HG03039 (cell line): ENCODE results near the gene MGAT4A.
"Not testable (repeated sequence)": the region's sequence is repeated elsewhere in the genome, so short reads cannot be mapped to it uniquely, and the experiment has no call there.

Experiments used
- ATAC-seq: cut with Tn5 transposase; IDR thresholded peaks from one replicate; pipeline ENCODE4 v1.9.1; 2021; ENCODE audit warnings: mild to moderate bottlenecking, moderate library complexity; ENCODE audit not compliant: unreplicated experiment

The MGAT4A gene

GRCh38 chr2:98608116-98608961 is 122.6 kb downstream of the MGAT4A start, which contains the start of the genes COA5 and UNC50:
Gene COA5, minus strand, starts transcription at chr2:98608512. Its CDS starts 107 bp downstream, at chr2:98608405.
Gene UNC50, plus strand, starts transcription at chr2:98608589. Its CDS starts 1,171 bp downstream, at chr2:98609760.
- peak; percentile 80 for ATAC-seq

- no peak for ATAC-seq
Observed at GRCh38 chr2:98607741-98608115, 123.2 kb downstream of the MGAT4A start.

DNA sequence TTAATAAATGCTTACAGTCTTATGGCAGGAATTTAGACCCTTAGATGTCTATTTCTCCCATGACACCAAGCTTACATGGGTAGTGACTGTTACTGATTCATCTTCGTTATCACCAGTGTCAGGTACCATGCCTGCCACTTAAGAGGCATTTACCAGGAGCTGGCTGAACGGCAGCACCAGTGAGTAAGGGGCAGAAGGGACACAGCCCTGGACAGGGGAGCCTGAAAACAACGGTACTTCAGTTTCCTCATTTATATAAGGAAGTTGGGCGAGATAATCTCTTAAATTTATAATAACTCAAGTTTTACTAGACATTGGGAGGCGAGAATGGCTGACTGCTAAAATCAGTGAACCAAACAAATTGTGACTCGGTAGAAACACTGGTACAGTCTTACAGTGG is 123.8 kb downstream of the MGAT4A start:
- ATAC-seq, result no peak

- ATAC-seq, result no peak
Observed at GRCh38 chr2:98606431-98606830, 124.5 kb downstream of the MGAT4A start.

- no peak for ATAC-seq
Observed at GRCh38 chr2:98605076-98605475, 125.9 kb downstream of the MGAT4A start.

GRCh38 chr2:98604547-98604946 is 126.4 kb downstream of the MGAT4A start:
- ATAC-seq, result no peak

DNA sequence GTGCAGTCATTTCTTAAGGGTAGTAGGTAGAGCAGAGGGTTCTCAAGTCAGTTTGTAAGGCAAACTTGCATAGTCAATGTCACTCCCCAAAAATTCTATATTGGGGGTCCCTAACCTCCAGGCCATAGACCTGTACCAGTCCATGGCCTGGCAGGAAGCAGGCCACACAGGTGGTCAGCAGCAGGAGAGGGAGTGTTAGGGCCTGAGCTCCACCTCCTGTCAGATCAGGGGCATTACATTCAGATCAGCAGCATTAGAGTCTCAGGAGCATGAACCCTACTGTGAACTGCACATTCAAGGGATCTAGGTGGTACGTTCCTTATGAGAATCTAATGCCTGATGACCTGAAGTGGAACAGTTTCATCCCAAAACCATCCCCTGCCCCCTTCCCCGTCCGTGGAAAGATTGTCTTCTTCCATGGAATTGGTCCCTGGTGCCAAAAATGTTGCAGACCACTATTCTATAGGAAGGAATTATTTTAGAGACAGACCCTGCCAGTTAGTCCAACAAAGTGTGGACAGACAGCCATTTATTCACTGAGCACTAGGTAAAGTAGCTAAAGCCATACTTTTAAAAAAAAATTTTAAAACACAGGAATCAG is 129.3 kb downstream of the MGAT4A start:
- peak; percentile 68 for ATAC-seq

- ATAC-seq, result no peak
Observed at GRCh38 chr2:98598781-98599428, 132.0 kb downstream of the MGAT4A start.

- ATAC-seq, result not testable (repeated sequence)
Observed at GRCh38 chr2:98594665-98595064, 136.3 kb downstream of the MGAT4A start.

- no peak for ATAC-seq
Observed at GRCh38 chr2:98592565-98592964, 138.4 kb downstream of the MGAT4A start.

DNA sequence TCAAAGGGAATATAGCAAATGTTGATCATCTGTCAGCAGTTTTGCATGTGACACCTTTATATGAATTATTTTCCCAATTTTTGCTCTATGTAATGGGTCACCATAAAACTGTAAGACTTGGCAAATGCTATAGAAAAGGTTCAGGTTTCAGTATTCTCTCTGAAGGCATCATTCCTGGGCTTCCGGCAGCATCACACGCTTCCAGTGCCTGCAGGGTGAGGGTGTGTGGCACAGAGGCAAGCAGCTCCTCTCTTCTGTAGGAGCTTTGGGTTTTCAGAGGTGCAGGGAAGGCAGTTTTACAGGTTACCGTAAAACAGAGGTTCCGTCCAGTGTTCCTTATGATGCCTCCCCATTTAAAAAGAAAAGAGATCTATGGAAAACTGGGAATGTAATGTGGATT is 141.4 kb downstream of the MGAT4A start:
- no peak for ATAC-seq

GRCh38 chr2:98588880-98589431 is 142.0 kb downstream of the MGAT4A start:
- ATAC-seq, result no peak

DNA sequence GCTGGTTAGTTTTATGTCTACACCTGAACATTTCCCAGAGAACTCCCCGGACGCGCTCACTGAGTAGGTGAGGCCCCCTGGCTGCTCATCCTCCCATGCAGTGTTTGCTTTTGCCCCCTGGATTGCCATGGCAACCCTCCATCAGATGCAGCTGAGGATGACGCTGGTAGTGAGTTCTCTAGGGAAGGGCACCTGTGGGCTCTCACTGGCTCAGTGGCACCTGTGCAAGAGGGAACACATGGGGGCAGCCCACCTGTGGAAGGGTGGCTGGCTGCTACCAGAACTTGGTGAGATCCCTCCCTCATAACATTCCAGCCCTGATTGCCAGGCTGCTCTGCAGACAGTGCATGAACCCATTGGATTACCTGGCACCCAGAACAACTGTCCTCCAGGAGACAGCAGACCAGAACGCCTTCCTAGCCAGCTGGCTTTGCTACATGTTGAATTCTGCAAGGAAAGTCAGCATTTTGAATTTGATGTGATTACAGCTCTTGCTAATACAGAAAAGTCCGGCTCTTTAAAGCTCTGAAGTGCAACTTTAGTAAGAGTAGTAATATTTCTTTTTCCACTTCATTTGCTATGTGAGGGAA is 144.3 kb downstream of the MGAT4A start:
- ATAC-seq, result no peak

DNA sequence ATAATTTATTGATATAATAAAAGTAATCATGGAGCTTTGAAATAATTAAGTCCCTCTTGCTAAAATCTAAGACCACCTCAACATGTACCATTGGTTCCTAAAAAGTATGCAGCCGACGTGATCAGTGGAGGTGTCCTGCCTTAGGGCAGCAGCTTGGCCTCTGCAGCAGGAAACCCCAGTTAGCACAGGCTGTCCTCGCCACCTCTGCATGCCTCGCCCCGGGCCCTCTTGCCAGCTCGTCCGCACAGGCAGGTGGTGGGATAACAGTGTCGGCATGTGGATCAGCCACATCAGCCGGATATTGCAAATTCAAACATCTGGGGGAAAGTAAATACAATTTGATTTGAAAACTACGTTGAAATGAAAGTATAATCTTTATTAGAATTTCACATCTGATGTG is 145.5 kb downstream of the MGAT4A start:
- ATAC-seq, result no peak

DNA sequence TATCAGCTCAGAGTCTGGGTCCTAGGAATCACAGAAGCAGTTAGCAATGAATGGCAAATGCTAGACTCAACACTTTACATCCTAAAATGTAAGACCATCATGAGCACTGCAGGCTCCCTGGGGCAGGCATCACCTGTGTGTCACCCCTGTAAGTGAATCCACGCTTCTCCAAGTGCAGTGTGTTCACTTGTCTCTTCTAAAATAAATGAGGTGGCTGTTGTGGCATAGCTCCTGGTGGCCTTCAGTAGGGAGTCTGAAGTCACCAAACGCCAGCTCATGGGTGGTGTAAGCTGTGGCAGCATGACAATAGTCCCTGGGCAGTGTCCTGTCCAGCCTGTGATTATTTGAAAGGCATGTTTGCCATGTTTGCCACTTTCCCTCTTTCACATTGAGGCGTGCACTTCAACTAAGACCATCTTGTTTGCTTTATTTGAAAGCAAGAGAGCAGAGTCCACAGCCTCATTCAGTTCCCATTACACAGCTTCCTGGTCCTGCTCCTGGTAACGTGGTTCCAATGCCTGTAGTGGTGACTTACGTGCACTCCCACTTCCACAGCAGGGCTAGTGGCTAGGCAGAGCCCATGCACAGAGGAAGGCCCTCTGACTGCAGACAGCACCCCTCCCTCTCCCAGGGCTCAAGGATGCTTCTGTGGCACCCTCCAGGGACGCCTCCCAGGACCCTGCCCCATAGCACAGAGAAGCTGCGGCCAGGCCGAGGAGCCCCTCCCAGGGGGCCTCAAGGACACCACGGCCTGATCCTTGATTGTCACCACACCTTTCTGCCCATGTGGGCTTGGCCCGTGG is 146.9 kb downstream of the MGAT4A start:
- no peak for ATAC-seq

DNA sequence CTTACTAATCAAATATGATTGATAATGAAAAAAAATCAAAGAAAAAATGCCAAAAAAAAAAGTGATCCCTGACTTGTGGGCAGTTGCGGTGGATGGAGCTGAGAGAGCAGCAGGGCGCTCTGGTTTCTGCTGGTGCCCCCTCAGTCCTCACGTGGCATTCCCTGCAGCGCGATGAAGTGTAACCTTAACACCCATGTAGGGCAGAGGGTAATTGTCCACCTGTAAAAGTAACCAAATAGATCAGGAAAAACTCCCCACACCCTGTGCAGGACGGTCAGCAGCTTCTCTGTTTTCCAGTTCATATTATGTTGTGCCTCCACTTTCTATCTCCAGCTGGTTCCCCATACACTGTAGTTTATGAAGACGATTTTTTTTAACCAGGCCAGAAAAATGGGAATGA is 147.7 kb downstream of the MGAT4A start:
- ATAC-seq, result no peak

DNA sequence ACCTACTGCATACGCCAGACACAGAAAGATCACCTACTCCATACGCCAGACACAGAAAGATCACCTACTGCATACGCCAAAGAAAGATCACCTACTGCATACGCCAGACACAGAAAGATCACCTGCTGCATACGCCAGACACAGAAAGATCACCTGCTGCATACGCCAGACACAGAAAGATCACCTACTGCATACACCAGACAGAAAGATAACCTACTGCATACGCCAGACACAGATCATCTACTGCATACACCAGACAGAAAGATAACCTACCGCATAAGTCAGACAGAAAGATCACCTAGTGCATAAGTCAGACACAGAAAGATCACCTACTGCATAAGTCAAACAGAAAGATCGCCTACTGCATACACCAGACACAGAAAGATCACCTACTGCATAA is 148.4 kb downstream of the MGAT4A start:
- ATAC-seq, result no peak

DNA sequence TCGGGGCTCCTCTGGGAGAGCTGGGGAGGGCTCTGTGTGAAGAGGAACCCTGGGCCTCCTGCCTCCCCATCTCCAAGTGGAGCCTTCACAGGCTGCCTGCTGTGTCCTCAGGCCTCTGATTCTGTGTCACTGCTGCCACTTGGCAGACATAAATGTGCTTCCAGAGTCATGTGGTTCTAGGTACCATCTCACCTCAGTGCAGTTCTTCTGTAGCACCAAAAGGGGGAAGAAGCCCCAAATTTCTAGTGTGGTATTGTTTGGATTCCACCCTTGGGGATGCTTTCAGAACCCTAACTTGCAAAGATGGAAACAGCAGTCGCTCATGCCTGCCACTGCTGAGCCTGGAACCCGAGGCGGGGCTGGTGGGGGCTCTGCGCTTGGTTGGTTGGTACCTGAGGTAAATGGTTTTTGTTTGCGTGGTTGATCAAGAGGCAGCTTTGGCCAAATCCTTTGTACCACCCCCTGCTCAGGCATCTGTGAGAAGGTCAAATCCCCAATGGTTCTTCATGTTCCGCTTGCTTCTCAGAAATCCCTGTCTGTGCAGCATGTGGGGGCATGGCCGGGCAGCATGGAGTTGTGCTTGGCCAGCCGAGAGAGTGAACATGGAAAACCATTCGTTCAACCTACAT is 150.2 kb downstream of the MGAT4A start:
- ATAC-seq, result no peak

- no peak for ATAC-seq
Observed at GRCh38 chr2:98579926-98580325, 151.0 kb downstream of the MGAT4A start.

DNA sequence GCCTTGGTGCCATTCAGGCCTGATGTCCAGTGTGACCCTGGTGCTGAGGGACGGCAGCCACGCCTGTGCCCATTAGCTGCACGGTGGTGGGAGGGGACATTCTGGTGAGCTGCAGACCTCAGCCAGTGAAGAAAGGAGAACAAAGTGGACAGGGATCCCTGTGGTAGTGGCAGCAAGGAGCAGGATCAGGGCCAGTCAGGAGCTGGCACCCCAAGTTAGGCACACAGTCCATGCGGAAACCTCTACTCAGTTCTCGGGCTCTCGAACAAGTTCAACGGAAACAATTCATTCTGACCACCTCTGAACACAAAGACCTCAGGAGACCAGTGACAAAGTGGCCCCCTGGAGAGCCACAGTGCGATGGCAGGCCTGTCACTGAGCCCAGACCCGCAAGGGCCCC is 152.7 kb downstream of the MGAT4A start:
- ATAC-seq, result no peak
